Uterus (tissue), 4 donors: ENCODE results near the gene DPP6. TPM values are rescaled to one million over a fixed set of nuclear protein-coding genes. Genes with fewer than 3 reads are reported as not detected.

ENCODE experiments used
- DNase-seq, 2 donors: peaks; one replicate each; pipeline ENCODE4 v3.0.0-alpha.2; 2019 to 2020
- H3K27ac ChIP-seq, 2 donors: fragments of 200-600 bp; sonication (generic); 1 replicate in 1 of 2; 2 replicates in 1 of 2; pipeline ENCODE4 v1.5.1; 2016 to 2018
- H3K27me3 ChIP-seq, 2 donors: fragments of 200-600 bp; sonication (generic); one replicate each; pipeline ENCODE4 v1.5.1; 2018 to 2019; ENCODE audit warnings: control low read depth in 1 of 2
- H3K36me3 ChIP-seq, 2 donors: fragments of 200-600 bp; sonication (generic); one replicate each; pipeline ENCODE4 v1.5.1; 2019; ENCODE audit warnings: control low read depth in 1 of 2
- H3K4me1 ChIP-seq, 2 donors: fragments of 200-600 bp; sonication (generic); one replicate each; pipeline ENCODE4 v1.5.1; 2018 to 2019; ENCODE audit warnings: control low read depth in 1 of 2
- H3K4me3 ChIP-seq, 2 donors: fragments of 200-600 bp; sonication (generic); 1 replicate in 1 of 2; 2 replicates in 1 of 2; pipeline ENCODE4 v1.5.1; 2018 to 2019; ENCODE audit warnings: mild to moderate bottlenecking in 1 of 2
- H3K9me3 ChIP-seq, 2 donors: fragments of 200-600 bp; sonication (generic); one replicate each; pipeline ENCODE4 v1.5.1; 2019; ENCODE audit warnings: control low read depth in 1 of 2
- POLR2A ChIP-seq, 2 donors: fragments of 450-650 bp; IDR thresholded peaks; one replicate each; pipeline ENCODE4 v1.6.1; 2016; ENCODE audit warnings: antibody characterized with exemption in 2 of 2, mild to moderate bottlenecking in 1 of 2, moderate library complexity in 1 of 2
- intact Hi-C: fragments of 100-400 bp; cut with DNase I; formaldehyde crosslinking; loops from one replicate; pipeline ENCODE4 v1.15.1; 2023; ENCODE audit warnings: low total_unique reads
- total RNA-seq, 4 donors: library from RNA; depleted of rRNA in 3 of 4; stranded (reverse); fragments of >200 nt in 3 of 4; gene quantifications; one replicate each; pipeline versions ENCODE4 v1.1.0 to v1.2.4, GENCODE V29; 2014 to 2023
- TF ChIP-seq, protein P1 (sequence below), 4 experiments: fragments of 200-600 bp in 2 of 4; fragments of 450-650 bp in 2 of 4; sonication (generic) in 2 of 4; IDR thresholded peaks; one replicate each; pipeline ENCODE4 v1.5.1; 2016 to 2019; ENCODE audit warnings: antibody characterized with exemption in 4 of 4, mild to moderate bottlenecking in 2 of 4, moderate library complexity in 1 of 4
- donor health status: DM: yes; HTN: yes; CAD: no.

Gene DPP6
- total RNA-seq, 4 donors from 2014 or later: 4.1 to 107 (median 42.7) TPM

DNA sequence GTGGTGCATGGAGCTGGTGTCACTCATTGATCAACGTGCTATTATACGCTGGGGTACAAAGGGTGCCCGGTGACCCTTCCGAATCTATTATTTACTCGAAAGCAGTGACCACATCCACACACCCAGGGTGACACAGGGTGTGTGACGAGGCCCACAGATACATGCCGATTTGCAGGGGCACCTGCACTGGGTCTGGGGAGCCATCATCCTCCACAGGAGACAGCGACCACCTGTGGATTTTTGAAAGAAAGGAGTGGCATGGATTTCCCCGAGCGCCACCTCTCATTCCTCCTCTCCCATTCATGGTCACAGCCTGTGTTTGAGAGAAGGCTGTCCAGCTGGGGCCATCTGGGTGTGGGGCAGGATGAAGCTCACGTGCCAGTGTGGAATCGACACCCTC, 701.0 kb downstream of the DPP6 start:
- Histone ChIP-seq H3K4me3 (no peak overlapping the region), H3K27ac (no peak overlapping the region), H3K9me3 (no peaks in the 10 kb centered on the region), H3K4me1 (no peaks in the 10 kb centered on the region), H3K36me3 (no peaks in the 10 kb centered on the region), H3K27me3 (no peaks in the 10 kb centered on the region)
- intact Hi-C loops: no loop called here
- TF ChIP-seq POLR2A (IDR thresholded peaks at IDR 0.05): no peak
- TF ChIP-seq, protein P1, sequence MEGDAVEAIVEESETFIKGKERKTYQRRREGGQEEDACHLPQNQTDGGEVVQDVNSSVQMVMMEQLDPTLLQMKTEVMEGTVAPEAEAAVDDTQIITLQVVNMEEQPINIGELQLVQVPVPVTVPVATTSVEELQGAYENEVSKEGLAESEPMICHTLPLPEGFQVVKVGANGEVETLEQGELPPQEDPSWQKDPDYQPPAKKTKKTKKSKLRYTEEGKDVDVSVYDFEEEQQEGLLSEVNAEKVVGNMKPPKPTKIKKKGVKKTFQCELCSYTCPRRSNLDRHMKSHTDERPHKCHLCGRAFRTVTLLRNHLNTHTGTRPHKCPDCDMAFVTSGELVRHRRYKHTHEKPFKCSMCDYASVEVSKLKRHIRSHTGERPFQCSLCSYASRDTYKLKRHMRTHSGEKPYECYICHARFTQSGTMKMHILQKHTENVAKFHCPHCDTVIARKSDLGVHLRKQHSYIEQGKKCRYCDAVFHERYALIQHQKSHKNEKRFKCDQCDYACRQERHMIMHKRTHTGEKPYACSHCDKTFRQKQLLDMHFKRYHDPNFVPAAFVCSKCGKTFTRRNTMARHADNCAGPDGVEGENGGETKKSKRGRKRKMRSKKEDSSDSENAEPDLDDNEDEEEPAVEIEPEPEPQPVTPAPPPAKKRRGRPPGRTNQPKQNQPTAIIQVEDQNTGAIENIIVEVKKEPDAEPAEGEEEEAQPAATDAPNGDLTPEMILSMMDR (IDR thresholded peaks at IDR 0.05): no peak
- no peak for DNase-seq

DNA sequence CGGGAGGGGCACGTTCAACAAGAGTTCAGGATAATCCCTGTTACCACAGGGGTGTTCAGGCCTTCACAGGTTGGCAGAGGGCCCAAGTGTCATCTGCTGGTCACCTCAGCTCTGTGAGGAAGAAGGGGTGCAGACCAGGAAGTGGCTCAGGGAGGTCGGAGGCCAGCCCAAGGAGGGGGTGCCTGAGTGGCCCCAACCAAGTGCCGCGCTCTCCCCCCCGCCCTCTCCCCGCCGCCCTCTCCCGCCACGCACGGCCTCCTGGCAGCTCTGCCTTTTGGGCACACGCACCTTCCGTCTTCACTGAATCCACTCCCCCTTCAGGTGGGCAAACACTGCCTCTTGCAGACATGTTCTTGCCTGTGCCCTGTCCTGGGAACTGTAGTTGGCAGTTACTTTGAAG, 705.6 kb downstream of the DPP6 start:
- intact Hi-C loops: no loop called here
- Histone ChIP-seq H3K27me3 (no peaks in the 10 kb centered on the region), H3K9me3 (no peaks in the 10 kb centered on the region), H3K4me3 (no peak overlapping the region), H3K27ac (no peak overlapping the region), H3K4me1 (no peaks in the 10 kb centered on the region), H3K36me3 (no peaks in the 10 kb centered on the region)
- no peak for DNase-seq
- TF ChIP-seq POLR2A (IDR thresholded peaks at IDR 0.05): no peak
- TF ChIP-seq, protein P1 (IDR thresholded peaks at IDR 0.05): no peak

DNA sequence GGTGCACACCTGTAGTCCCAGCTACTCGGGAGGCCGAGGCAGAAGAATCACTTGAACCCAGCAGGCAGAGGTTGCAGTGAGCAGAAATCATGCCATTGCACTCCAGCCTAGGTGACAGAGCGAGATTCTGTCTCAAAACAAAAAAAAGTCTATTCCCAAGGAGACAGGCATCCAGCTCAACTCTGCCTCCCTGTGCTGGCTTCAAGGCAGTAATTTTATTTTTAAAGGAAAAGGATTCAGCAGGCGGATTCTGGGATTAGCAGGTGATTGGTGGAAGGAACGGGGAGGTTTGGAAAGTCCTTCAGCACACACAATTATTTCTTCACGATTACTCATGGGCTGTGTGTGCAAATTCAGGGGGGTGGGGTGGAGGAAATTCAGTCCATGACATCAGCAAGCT, 707.8 kb downstream of the DPP6 start:
- DNase-seq: no peak
- Histone ChIP-seq H3K4me3 (no peak overlapping the region), H3K27ac (no peak overlapping the region), H3K36me3 (no peaks in the 10 kb centered on the region), H3K9me3 (no peaks in the 10 kb centered on the region), H3K27me3 (no peaks in the 10 kb centered on the region), H3K4me1 (no peaks in the 10 kb centered on the region)
- TF ChIP-seq POLR2A (IDR thresholded peaks at IDR 0.05): no peak
- TF ChIP-seq, protein P1 (IDR thresholded peaks at IDR 0.05): no peak
- intact Hi-C loops: no loop called here

DNA sequence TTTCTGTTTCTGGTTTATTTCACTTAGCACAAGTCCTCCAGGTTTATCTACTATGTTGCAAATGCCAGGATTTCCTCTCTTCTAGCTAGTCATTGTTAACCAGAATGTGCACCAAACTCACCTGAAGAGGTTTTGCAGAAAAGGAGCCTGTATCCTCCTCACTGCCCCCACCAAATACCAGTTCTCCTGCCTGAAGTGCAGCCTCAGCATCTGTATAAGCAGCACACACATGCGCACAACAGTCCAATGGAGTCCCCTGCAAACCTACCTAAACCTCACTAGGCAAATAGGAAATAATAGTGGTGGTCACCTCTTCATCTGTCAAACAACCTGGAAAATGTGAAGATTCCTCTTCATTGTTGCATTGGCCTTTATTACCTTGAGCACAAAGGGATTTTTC, 712.9 kb downstream of the DPP6 start:
- TF ChIP-seq, protein P1 (IDR thresholded peaks at IDR 0.05): no peak
- no peak for TF ChIP-seq POLR2A (IDR thresholded peaks at IDR 0.05)
- Histone ChIP-seq H3K27me3 (no peaks in the 10 kb centered on the region), H3K9me3 (no peaks in the 10 kb centered on the region), H3K4me3 (no peak overlapping the region), H3K4me1 (no peaks in the 10 kb centered on the region), H3K27ac (no peak overlapping the region), H3K36me3 (no peaks in the 10 kb centered on the region)
- intact Hi-C loops: no loop called here
- no peak for DNase-seq

DNA sequence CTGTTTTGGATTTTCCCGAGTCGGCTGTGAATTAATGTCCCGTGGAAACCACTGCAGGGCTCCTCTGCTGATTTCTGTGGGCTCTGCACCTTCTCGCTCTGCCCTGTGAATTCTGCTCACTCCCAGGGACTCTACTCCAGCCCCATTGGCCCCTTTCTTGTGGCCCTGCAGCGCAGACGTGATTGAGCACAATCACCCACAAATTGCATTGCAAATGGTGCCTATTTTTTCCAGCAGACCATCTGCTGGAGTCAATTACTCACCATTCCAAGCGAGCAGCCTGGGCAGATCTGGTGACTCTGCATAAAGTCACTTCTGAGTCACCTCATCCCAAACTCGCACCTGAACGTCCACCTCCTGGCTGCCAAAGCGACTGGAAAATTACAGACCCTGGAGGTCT, 714.9 kb downstream of the DPP6 start:
- Histone ChIP-seq H3K4me3 (no peak overlapping the region), H3K27ac (no peak overlapping the region), H3K9me3 (no peaks in the 10 kb centered on the region), H3K27me3 (no peaks in the 10 kb centered on the region), H3K36me3 (no peaks in the 10 kb centered on the region), H3K4me1 (no peaks in the 10 kb centered on the region)
- TF ChIP-seq, protein P1 (IDR thresholded peaks at IDR 0.05): no peak
- TF ChIP-seq POLR2A (IDR thresholded peaks at IDR 0.05): no peak
- intact Hi-C loops: no loop called here
- no peak for DNase-seq
